ENCODE results near the gene TAOK1.

The TAOK1 gene

DNA sequence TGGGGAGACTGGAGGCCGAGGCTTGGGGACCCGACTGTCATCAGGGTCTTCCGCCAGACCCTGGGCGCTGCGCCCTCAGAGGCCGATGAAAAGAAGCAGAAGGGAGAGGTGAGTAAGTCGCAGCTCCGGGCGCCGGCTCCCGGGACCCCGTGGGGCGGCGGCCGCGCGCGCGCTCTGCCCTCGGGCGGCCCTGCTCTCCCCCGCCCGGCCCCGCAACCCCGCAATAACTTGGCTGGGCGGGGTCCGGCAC is 177.1 kb downstream of the TAOK1 start:
- H3K27me3 Mint-ChIP-seq, result no peaks in the 10 kb centered on the region
- DNase-seq, result no peak
- H3K4me3 Mint-ChIP-seq, result peak overlapping the region; percentile 97 to 99
- H3K36me3 Mint-ChIP-seq (ENCODE audit: insufficient read depth), result peaks cover 36% of the 10 kb centered on the region
- H3K9me3 Mint-ChIP-seq, result no peaks in the 10 kb centered on the region
- peak overlapping the region in 1 of 2 donors; percentile 91 for H3K27ac Mint-ChIP-seq
- ATAC-seq (replicated peaks), result peak; percentile 7
- peaks cover 37 to 38% of the 10 kb centered on the region in 2 donors for H3K4me1 Mint-ChIP-seq (ENCODE audit: low read depth in 2 of 2)

DNA sequence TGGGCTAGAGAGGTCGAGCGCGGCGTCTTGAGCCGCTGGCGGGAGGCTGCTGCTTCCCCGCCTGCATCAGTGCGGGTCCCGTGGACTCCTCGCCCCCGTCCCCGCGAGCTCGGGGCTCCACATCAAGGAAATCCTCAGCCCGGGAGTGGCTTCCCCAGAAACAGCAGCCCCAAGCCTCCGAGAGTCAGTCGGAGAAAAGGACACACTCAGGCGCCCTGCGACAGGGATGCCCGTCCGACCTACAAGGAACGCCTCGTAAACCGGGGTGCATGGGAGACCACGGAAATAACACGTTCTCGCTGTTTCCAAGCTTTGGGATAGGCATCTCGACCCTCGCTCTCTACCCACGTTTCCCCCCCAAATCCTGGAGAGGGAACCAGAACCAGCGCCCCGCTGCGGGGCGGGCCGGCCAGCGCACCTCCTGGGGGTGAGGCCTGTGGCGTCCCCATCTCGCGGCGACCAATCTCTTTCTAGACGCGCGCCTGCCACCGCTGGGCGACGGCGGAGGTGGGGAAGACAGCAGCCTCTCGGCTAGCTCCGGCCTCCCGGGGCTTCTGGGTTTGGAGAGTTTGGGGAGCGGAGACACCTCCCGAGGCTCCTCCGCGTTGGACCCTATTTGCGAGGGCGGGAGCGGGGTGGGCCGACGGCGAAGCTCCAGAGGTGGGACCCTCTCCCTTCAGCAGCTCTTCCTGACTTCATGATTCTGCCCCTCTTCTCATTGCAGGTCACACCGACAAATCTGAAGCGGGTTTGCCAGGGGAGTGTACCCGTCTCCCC is 177.6 kb downstream of the TAOK1 start:
- ATAC-seq (replicated peaks) (peak; percentile 58), DNase-seq (peak; percentile 69 to 71 (median 71))
- Mint-ChIP-seq H3K36me3 (ENCODE audit: insufficient read depth) (peaks cover 36% of the 10 kb centered on the region), H3K4me1 (ENCODE audit: low read depth in 2 of 2) (peaks cover 32 to 35% of the 10 kb centered on the region in 2 donors), H3K9me3 (no peaks in the 10 kb centered on the region), H3K4me3 (peak overlapping the region; percentile 97 to 99), H3K27ac (peak overlapping the region; percentile 79 to 91), H3K27me3 (no peaks in the 10 kb centered on the region)

DNA sequence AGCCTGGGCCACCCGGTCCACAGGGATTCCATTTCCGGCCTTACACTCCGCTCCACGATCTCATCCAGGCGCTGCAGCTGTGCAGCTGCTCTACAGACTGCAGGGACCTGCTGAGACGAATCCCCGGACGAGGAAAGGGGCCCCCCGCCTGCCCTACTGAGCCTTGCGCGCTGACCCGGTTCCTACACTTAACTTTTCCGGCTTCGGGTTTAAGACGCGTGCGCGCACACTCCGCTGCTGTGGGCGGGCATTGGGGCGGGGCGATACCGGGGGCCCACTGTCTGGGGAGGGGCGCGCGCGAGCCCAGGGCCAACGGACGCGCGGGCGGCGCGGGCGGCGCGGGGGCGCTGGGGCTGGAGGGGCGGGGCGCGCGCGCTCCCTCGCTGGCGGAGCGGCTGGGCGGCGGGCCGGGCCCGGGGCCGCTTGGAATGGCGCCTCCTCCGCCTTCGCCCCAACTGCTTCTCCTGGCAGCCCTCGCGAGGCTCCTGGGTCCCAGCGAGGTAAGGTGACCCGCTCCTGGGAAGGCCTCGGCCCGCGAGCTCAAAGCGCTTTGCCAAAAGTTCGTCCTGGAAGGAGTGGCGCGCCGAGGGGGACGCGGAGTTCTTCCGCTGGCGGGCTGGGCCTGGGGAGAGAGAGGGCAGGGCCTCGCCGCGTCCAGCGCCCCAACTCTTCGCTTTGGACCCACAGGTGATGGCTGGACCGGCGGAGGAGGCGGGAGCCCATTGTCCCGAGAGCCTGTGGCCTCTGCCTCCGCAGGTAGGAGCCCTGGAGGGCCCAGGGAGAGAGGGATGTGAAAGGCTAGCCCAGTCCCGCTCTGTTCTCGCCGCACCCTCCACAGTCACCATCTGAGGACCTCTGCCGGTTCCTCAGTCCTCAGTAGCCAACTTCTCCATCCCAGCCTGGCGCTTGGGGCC is 178.4 kb downstream of the TAOK1 start, which contains the start of gene TP53I13:
TSS of gene TP53I13 (plus strand) at position 371 of the 914 bp plus-strand sequence. CDS start at position 429, 58 bp downstream.
- Mint-ChIP-seq H3K27ac (peak within 1 kb of the TSS; percentile 79 to 91), H3K9me3 (no peaks in the 10 kb centered on the region), H3K4me1 (ENCODE audit: low read depth in 2 of 2) (peaks cover 30 to 34% of the 10 kb centered on the region in 2 donors), H3K4me3 (peak within 1 kb of the TSS; percentile 97 to 99), H3K27me3 (no peaks in the 10 kb centered on the region), H3K36me3 (ENCODE audit: insufficient read depth) (peaks cover 38% of the 10 kb centered on the region)
- peak; percentile 50 for ATAC-seq (replicated peaks)
- peak; percentile 73 to 77 (median 74) for DNase-seq

DNA sequence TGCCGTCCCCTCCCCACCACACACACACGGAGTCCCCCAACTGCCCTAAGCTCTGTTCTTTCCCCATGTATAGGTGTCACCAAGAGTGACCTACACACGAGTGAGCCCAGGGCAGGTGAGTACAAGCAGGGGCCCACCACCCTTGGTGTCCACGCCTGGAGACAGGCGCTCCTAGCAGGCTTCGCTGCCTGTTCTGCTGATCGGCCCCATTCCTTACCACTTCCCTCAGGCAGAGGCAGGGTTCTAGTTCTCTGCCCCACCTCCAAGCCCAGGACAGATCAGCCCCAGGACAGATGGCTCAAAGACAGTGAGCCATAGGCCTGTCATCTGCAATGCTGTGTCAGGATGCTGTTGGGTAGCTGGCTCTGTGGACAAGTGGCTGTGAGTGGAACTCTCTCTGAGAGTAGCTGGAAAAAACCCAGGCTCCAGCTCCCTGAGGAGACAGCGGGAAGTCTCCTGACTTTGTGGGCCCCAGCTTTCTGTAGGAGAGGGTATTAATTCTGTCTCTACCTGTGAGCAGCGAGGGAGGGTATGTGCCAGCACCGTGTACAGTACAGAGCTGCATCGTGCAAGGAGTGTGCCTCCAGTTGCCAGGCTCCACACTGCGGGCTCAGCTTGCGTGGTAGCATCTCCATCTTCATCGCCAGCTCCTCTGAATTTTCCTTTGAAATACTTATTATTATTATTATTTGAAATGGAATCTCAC is 179.2 kb downstream of the TAOK1 start:
- H3K9me3 Mint-ChIP-seq, result no peaks in the 10 kb centered on the region
- peak overlapping the region in 1 of 2 donors; percentile 91 for H3K27ac Mint-ChIP-seq
- H3K4me1 Mint-ChIP-seq (ENCODE audit: low read depth in 2 of 2), result peaks cover 25 to 28% of the 10 kb centered on the region in 2 donors
- H3K4me3 Mint-ChIP-seq, result peak overlapping the region; percentile 97 to 99
- peaks cover 42% of the 10 kb centered on the region for H3K36me3 Mint-ChIP-seq (ENCODE audit: insufficient read depth)
- no peaks in the 10 kb centered on the region for H3K27me3 Mint-ChIP-seq
- DNase-seq (no peak), ATAC-seq (replicated peaks) (no peak)

DNA sequence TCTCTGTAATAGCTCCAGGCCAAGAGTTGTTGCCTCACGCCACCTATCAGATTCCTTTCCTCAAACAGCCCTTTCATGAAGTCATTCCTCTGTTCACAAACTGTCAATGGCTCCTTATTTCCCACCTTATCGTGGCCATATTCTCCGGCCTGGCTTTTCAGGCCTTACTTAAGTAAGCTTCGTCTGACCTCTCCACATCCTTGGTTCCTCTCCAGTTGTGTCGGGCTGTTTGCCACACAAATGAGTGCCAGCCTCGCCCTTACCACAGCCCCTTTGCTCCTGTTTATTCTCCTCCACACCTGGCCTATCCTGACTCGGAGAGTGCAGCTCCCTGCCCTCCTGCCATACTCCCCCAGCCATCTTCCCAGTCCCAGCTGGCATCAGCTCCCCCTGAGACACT is 180.4 kb downstream of the TAOK1 start:
- Mint-ChIP-seq H3K4me1 (ENCODE audit: low read depth in 2 of 2) (peaks cover 22 to 25% of the 10 kb centered on the region in 2 donors), H3K4me3 (peak overlapping the region; percentile 4 to 18), H3K36me3 (ENCODE audit: insufficient read depth) (peaks cover 52% of the 10 kb centered on the region), H3K27me3 (no peaks in the 10 kb centered on the region), H3K9me3 (no peaks in the 10 kb centered on the region), H3K27ac (peak overlapping the region; percentile 33 to 64)
- no peak for DNase-seq
- ATAC-seq (replicated peaks), result no peak

DNA sequence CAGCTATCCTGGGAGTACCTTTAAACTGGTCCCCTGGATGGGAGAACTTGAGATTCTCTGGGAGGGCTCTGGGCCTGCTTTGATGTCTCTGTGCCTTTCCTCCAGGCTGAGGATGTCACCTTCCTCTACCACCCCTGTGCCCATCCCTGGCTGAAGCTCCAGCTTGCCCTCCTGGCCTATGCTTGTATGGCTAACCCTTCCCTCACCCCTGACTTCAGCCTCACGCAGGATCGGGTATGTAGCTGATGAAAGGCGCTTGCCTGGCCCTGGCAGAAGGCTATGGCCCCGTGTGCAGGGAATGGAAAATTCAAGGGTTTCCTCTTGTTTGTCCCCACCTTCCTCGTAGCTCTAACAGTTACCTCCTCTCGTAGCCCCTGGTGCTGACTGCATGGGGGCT is 181.3 kb downstream of the TAOK1 start:
- ATAC-seq (replicated peaks), result no peak
- no peak overlapping the region for H3K27ac Mint-ChIP-seq

DNA sequence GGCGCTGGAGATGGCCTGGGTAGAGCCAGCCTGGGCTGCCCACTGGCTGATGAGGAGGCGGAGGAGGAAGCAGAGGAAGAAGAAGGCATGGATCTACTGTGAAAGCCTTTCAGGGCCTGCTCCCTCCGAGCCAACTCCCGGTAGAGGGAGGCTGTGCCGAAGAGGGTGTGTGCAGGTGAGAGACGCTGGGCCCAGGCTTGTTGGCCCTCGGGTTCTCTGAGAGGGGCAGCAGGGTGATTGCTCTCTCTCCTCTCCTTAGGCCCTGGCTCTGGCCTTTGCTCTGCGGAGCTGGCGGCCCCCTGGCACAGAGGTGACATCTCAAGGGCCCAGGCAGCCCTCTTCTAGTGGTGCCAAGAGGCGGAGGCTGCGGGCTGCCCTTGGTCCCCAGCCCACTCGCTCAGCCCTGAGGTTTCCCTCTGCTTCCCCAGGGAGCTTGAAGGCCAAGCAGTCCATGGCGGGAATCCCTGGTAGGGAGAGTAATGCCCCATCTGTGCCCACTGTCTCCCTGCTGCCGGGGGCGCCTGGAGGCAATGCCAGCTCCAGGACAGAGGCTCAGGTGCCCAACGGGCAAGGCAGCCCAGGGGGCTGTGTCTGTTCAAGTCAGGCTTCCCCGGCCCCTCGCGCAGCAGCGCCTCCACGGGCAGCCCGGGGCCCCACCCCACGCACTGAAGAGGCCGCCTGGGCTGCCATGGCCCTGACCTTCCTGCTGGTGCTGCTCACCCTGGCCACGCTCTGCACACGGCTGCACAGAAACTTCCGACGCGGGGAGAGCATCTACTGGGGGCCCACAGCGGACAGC is 181.9 kb downstream of the TAOK1 start:
- Mint-ChIP-seq H3K27me3 (no peaks in the 10 kb centered on the region), H3K9me3 (no peaks in the 10 kb centered on the region), H3K4me1 (ENCODE audit: low read depth in 2 of 2) (peaks cover 18 to 20% of the 10 kb centered on the region in 2 donors), H3K36me3 (ENCODE audit: insufficient read depth) (peaks cover 58% of the 10 kb centered on the region), H3K4me3 (no peak overlapping the region), H3K27ac (no peak overlapping the region)
- DNase-seq, result no peak
- ATAC-seq (replicated peaks), result no peak

More for the DNA sequence above, 181.3 kb downstream of the TAOK1 start:
- no peaks in the 10 kb centered on the region for H3K9me3 Mint-ChIP-seq
- H3K4me1 Mint-ChIP-seq (ENCODE audit: low read depth in 2 of 2), result peaks cover 18 to 20% of the 10 kb centered on the region in 2 donors
- peaks cover 55% of the 10 kb centered on the region for H3K36me3 Mint-ChIP-seq (ENCODE audit: insufficient read depth)
- H3K4me3 Mint-ChIP-seq, result no peak overlapping the region
- no peaks in the 10 kb centered on the region for H3K27me3 Mint-ChIP-seq
- no peak for DNase-seq

DNA sequence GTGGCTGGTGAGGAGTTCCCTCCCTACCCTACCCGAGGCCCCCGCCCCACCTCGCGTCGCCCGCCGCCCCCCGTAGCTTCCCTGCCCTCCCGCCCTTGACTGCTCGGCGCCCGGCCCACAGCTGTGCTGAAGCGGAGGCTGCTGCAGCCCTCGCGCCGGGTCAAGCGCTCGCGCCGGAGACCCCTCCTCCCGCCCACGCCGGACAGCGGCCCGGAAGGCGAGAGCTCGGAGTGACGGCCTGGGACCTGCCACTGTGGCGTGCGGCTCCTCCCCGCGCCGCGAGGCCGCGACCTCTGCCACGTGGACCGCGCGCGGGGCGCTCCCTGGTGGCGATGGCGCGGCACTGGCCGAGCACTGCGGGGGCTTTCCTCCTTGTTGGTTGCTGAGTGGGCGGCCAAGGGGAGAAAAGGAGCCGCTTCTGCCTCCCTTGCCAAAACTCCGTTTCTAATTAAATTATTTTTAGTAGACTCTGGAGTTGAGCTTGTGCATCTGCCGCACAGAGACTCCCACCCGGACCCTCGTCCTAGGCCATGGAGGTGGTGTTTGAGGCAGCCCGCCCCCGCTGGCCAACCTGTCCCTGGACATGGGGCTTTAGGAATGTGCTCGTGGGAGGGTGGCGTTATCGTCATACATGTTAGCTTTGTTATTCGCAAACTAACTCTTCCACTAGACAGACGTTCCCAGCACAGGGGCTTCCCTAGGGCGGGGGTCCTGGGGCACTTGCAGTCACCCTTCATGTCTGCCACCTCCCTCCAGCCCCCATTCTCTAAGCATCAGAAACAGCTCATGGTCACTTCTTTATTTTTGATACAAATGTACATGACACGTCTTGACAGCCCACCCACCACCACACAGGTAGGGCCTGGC is 182.8 kb downstream of the TAOK1 start:
- Mint-ChIP-seq H3K4me1 (ENCODE audit: low read depth in 2 of 2) (peaks cover 18 to 20% of the 10 kb centered on the region in 2 donors), H3K27me3 (no peaks in the 10 kb centered on the region), H3K27ac (peak overlapping the region in 1 of 2 donors; percentile 49), H3K36me3 (ENCODE audit: insufficient read depth) (peaks cover 55% of the 10 kb centered on the region), H3K4me3 (peak overlapping the region in 1 of 2 donors; percentile 19), H3K9me3 (no peaks in the 10 kb centered on the region)
- peak in 2 of 3 experiments; percentile 62 to 68 for DNase-seq
- peak; percentile 61 for ATAC-seq (replicated peaks)

DNA sequence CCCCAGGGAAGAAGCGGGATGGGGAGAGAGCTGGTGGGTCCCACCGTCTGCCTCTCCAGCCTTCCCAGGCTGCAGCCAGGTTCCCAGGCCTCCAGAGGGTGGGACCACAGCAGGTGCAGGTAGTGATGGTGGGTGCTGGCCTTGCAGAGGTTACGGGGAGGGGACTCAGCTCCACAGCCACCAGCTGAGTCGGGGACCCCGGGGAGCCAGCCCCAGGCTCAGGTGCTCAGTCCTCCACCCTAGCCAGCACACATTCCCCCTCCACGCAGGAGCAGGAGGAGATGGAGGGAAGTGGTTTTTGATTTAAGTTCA is 183.4 kb downstream of the TAOK1 start:
- no peaks in the 10 kb centered on the region for H3K27me3 Mint-ChIP-seq
- no peaks in the 10 kb centered on the region for H3K9me3 Mint-ChIP-seq
- H3K36me3 Mint-ChIP-seq (ENCODE audit: insufficient read depth), result peaks cover 49% of the 10 kb centered on the region
- H3K4me3 Mint-ChIP-seq, result no peak overlapping the region
- peak overlapping the region in 1 of 2 donors; percentile 49 for H3K27ac Mint-ChIP-seq
- no peak for ATAC-seq (replicated peaks)
- peaks cover 14 to 18% of the 10 kb centered on the region in 2 donors for H3K4me1 Mint-ChIP-seq (ENCODE audit: low read depth in 2 of 2)
- no peak for DNase-seq

DNA sequence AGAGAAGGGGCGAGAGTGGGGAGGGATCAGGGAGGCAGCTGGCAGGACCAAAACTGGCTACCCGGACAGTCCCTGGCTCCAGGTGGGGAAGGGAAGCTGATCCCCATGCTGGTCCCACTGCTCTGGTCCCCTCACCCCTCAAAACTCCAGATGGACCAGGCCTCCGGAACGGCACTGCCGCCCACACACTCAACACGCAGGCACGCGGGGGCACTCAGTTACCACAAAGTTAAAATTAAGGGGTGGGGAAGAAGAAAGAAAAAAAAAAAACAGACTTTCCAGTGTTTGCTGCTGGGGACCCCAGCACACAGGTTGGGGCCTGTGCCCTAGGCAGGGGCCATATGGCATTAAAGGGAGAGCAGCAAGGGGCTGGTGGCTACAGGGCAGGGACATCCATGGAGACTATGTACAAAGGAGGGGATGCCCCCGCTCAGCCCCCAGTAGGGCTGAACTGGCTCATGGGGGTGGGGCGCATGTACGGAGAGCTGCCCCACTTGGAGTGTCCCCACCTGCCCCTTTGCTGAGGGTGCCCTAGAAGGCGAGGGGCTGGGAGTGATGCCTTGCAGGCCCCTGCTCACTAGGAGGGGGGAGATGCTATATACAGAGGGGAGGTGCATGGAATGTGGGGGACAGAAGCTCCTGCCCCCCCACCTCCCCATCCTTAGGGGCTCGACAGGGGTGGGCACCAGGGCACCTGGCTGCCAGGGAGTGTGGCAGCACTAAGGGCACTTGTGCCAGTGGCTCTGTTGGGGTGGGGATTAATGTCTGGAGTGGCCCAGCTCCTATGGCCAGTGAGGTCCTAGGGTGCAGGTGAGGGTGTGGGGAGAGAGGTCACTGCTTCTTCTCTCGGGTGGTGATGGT is 183.9 kb downstream of the TAOK1 start:
- DNase-seq, result no peak
- ATAC-seq (replicated peaks), result no peak
- peak overlapping the region in 1 of 2 donors; percentile 49 for H3K27ac Mint-ChIP-seq
- H3K36me3 Mint-ChIP-seq (ENCODE audit: insufficient read depth), result peaks cover 48% of the 10 kb centered on the region
- H3K9me3 Mint-ChIP-seq, result no peaks in the 10 kb centered on the region
- peaks cover 12 to 16% of the 10 kb centered on the region in 2 donors for H3K4me1 Mint-ChIP-seq (ENCODE audit: low read depth in 2 of 2)
- H3K4me3 Mint-ChIP-seq, result no peak overlapping the region
- no peaks in the 10 kb centered on the region for H3K27me3 Mint-ChIP-seq

DNA sequence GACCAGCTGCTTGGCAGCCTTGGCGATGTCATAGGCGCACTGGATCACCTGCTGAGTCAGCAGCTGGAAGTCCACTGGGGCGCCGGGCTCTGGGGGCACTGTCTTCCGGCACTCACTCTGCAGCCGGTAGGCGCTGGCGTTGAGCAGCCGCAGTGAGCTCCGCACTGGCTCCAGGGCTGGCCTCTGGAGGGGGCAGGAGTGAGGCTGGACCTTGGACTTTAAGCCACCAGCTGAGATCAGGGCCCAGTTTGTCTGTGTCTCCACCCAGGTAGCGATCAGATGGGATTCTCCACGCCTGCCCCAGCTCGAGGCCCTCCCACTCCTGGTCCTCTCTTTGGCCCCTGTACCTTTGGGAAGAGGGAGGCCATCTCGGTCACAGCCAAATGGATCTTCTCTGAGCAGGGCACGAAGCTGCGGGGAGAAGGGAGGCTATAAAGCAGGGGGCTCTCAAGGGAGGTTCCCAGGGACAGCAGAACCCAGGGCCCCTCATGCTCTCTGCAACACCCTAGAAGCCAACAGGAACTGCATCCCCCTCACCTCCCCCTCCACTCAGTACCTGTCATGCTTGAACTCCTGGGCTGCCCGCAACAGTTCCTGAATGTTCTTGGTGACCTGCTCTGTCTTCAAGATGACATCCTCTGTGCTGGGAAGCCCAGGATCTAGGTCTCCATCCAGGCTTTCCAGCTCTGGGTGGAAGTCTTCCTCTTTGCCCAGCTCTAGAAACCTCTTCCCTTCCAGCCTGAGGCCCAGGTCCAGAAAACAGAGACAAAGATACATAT is 184.8 kb downstream of the TAOK1 start:
- Mint-ChIP-seq H3K36me3 (ENCODE audit: insufficient read depth) (peaks cover 49% of the 10 kb centered on the region), H3K4me1 (ENCODE audit: low read depth in 2 of 2) (peaks cover 9 to 14% of the 10 kb centered on the region in 2 donors), H3K27me3 (no peaks in the 10 kb centered on the region), H3K9me3 (no peaks in the 10 kb centered on the region), H3K4me3 (no peak overlapping the region), H3K27ac (no peak overlapping the region)
- DNase-seq (no peak), ATAC-seq (replicated peaks) (no peak)

Measured in effector memory CD8-positive, alpha-beta T cell (primary cell).